ENCODE data around the gene GPRC5A. TPM values are rescaled to one million over a fixed set of nuclear protein-coding genes. Genes with fewer than 3 reads are reported as not detected.

The GPRC5A gene
- total RNA-seq, 2 donors from 2014 or later, result 0.15 to 1.0 TPM

DNA sequence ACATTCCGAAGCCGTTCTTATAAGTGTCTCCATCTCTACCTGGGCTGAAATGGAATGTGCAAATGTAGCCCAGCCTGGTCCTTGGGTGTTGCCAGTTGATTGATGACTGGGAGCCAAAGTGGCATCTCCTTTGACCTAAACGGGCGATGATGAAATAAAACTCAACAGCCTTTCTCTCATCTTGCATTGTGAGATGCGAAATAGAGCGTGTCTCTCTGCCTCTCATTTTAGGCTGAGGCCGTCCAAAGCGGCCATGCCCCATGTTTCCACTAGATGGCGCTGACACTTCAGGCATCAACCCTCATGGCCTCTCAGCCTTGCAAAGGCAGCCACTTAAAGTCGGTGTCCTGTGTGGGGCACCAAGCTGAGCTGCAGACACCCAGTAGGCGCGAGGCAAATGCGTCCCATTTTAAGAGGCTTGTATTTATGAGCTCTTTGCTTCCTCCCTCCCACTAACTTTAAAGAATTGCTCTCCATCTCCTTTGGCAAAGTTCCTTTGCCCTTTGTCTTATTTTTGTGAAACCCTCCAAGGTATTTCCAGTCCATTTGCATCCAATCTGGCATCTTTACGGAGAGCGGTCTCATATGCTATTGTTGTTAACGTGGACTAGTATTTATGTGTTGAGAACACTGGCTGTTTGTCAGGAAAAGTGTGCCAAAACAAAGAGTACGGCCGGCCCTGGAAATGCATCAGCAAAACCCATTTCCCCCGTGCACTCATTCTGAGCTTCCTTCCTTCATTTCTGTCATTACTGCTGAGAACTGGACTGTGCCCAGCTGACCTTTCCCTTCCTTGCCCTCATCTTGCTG, 25.0 kb downstream of the GPRC5A start:
- TF ChIP-seq, protein P1, sequence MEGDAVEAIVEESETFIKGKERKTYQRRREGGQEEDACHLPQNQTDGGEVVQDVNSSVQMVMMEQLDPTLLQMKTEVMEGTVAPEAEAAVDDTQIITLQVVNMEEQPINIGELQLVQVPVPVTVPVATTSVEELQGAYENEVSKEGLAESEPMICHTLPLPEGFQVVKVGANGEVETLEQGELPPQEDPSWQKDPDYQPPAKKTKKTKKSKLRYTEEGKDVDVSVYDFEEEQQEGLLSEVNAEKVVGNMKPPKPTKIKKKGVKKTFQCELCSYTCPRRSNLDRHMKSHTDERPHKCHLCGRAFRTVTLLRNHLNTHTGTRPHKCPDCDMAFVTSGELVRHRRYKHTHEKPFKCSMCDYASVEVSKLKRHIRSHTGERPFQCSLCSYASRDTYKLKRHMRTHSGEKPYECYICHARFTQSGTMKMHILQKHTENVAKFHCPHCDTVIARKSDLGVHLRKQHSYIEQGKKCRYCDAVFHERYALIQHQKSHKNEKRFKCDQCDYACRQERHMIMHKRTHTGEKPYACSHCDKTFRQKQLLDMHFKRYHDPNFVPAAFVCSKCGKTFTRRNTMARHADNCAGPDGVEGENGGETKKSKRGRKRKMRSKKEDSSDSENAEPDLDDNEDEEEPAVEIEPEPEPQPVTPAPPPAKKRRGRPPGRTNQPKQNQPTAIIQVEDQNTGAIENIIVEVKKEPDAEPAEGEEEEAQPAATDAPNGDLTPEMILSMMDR (conservative IDR thresholded peaks at IDR 0.05), result peak; percentile 99
- peak; percentile 98 for DNase-seq
- Mint-ChIP-seq H3K27ac (no peak overlapping the region), H3K9me3 (no peaks in the 10 kb centered on the region), H3K4me3 (no peak overlapping the region), H3K4me1 (peaks cover 16% of the 10 kb centered on the region), H3K27me3 (ENCODE audit: insufficient read depth) (peaks cover 12% of the 10 kb centered on the region), H3K36me3 (ENCODE audit: low read depth) (no peaks in the 10 kb centered on the region)
- Histone ChIP-seq H3K9me3 (ENCODE audit: control insufficient read depth, low read length) (no peaks in the 10 kb centered on the region), H3K4me3 (ENCODE audit: low read length) (no peak overlapping the region), H3K27me3 (ENCODE audit: control insufficient read depth, insufficient read depth, low read length, poor library complexity, severe bottlenecking) (no peaks in the 10 kb centered on the region), H3K9ac (ENCODE audit: extremely low read depth, low read length, poor library complexity, severe bottlenecking) (no peak overlapping the region), H3K36me3 (ENCODE audit: control insufficient read depth, insufficient read depth, low read length) (no peaks in the 10 kb centered on the region), H3K4me1 (ENCODE audit: control insufficient read depth, insufficient read depth, low read length) (peaks cover 5% of the 10 kb centered on the region), H3K27ac (ENCODE audit: low read depth, low read length) (no peak overlapping the region)
- WGBS, 2 experiments (ENCODE audit: insufficient coverage in 1 of 2, insufficient read length in 1 of 2), result 47 to 57% methylated on average over 16 to 19 of the region's 19 CpGs

DNA sequence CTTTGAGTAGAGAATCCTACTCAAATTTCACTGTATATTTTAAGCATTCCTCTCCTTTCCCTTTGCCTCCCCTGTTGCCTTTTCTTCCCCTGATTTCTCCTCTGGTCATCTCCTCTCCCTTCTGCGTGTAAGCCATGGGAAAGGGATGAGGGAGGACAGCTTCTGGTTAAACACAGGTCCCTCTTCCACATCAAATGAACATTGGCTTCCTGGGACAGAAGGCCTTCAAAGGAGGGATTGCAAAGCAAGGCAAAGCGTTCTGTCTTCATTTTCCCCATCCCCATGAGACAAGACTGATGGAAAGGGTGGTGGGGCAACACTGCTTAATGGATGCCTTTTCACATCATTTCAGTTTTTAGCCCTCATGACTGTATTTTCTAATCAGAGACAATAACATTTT, 26.2 kb downstream of the GPRC5A start:
- no peaks in the 10 kb centered on the region for H3K27me3 ChIP-seq (ENCODE audit: control insufficient read depth, insufficient read depth, low read length, poor library complexity, severe bottlenecking)
- H3K27ac ChIP-seq (ENCODE audit: low read depth, low read length), result no peak overlapping the region
- TF ChIP-seq, protein P1 (conservative IDR thresholded peaks at IDR 0.05), result no peak
- H3K4me3 Mint-ChIP-seq, result no peak overlapping the region
- H3K9me3 ChIP-seq (ENCODE audit: control insufficient read depth, low read length), result no peaks in the 10 kb centered on the region
- H3K9me3 Mint-ChIP-seq, result no peaks in the 10 kb centered on the region
- H3K4me1 Mint-ChIP-seq, result peaks cover 18% of the 10 kb centered on the region
- no peaks in the 10 kb centered on the region for H3K36me3 Mint-ChIP-seq (ENCODE audit: low read depth)
- WGBS, 2 experiments (ENCODE audit: insufficient coverage in 1 of 2, insufficient read length in 1 of 2), result 100% methylated on average over 1 to 2 of the region's 2 CpGs
- H3K4me3 ChIP-seq (ENCODE audit: low read length), result no peak overlapping the region
- H3K27me3 Mint-ChIP-seq (ENCODE audit: insufficient read depth), result peaks cover 12% of the 10 kb centered on the region
- peaks cover 5% of the 10 kb centered on the region for H3K4me1 ChIP-seq (ENCODE audit: control insufficient read depth, insufficient read depth, low read length)
- H3K36me3 ChIP-seq (ENCODE audit: control insufficient read depth, insufficient read depth, low read length), result no peaks in the 10 kb centered on the region
- H3K9ac ChIP-seq (ENCODE audit: extremely low read depth, low read length, poor library complexity, severe bottlenecking), result no peak overlapping the region
- H3K27ac Mint-ChIP-seq, result no peak overlapping the region
- DNase-seq, result peak; percentile 8

DNA sequence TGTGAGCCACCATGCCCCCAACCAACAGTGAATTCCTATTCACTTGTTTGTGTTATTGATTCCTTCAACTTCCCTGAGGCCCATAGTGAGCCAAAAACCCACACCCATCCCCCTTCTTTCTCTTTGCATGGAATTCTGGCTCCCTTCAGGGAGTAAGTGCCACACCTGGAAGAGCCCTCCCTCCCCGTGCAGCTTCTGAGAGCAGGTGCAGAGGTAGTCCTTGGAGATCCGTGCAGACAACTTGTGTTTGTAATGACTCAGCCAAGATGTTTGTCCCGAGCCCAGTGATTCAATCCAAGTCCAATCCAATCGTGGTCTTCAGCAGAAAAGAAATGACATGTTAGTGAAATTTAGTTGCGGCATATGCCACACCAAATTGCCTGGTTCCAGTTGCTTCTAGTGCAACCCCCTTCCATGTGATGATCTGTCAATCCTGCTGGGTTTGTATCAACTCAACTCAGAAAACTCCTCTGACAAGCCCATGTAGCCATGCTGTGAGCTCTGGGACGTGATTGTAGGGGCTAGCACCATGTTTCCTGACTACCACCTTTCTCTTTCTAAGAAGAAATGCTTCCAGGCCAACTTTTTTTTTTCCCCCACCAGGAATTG, 27.5 kb downstream of the GPRC5A start:
- Histone ChIP-seq H3K27me3 (ENCODE audit: control insufficient read depth, insufficient read depth, low read length, poor library complexity, severe bottlenecking) (no peaks in the 10 kb centered on the region), H3K36me3 (ENCODE audit: control insufficient read depth, insufficient read depth, low read length) (no peaks in the 10 kb centered on the region), H3K9me3 (ENCODE audit: control insufficient read depth, low read length) (no peaks in the 10 kb centered on the region), H3K27ac (ENCODE audit: low read depth, low read length) (no peak overlapping the region), H3K4me1 (ENCODE audit: control insufficient read depth, insufficient read depth, low read length) (no peaks in the 10 kb centered on the region), H3K4me3 (ENCODE audit: low read length) (no peak overlapping the region), H3K9ac (ENCODE audit: extremely low read depth, low read length, poor library complexity, severe bottlenecking) (no peak overlapping the region)
- 85 to 87% methylated on average over 6 of the region's 6 CpGs for WGBS, 2 experiments (ENCODE audit: insufficient coverage in 1 of 2, insufficient read length in 1 of 2)
- H3K4me3 Mint-ChIP-seq, result no peak overlapping the region
- no peaks in the 10 kb centered on the region for H3K9me3 Mint-ChIP-seq
- no peak for DNase-seq
- TF ChIP-seq, protein P1 (conservative IDR thresholded peaks at IDR 0.05), result no peak
- H3K4me1 Mint-ChIP-seq, result peaks cover 10% of the 10 kb centered on the region
- peaks cover 13% of the 10 kb centered on the region for H3K27me3 Mint-ChIP-seq (ENCODE audit: insufficient read depth)
- no peaks in the 10 kb centered on the region for H3K36me3 Mint-ChIP-seq (ENCODE audit: low read depth)
- H3K27ac Mint-ChIP-seq, result no peak overlapping the region
